Vagina (tissue), 2 donors: ENCODE results near the gene ARHGAP45. TPM values are rescaled to one million over a fixed set of nuclear protein-coding genes. Genes with fewer than 3 reads are reported as not detected.

ENCODE experiments used
- DNase-seq, 2 donors: peaks; one replicate each; pipeline ENCODE4 v3.0.0-alpha.2; 2017; ENCODE audit errors: extremely low spot score in 2 of 2
- H3K27ac ChIP-seq: fragments of 200-600 bp; sonication (generic); one replicate; pipeline ENCODE4 v1.5.1; 2019
- H3K27me3 ChIP-seq: fragments of 200-600 bp; sonication (generic); one replicate; pipeline ENCODE4 v1.5.1; 2019
- H3K36me3 ChIP-seq, 2 donors: fragments of 200-600 bp; sonication (generic); one replicate each; pipeline ENCODE4 v1.5.1; 2017 to 2019
- H3K4me1 ChIP-seq: fragments of 200-600 bp; sonication (generic); one replicate; pipeline ENCODE4 v1.5.1; 2019
- H3K4me3 ChIP-seq, 2 donors: fragments of 200-600 bp; sonication (generic); 1 replicate in 1 of 2; 2 replicates in 1 of 2; pipeline ENCODE4 v1.5.1; 2016 to 2019
- H3K9me3 ChIP-seq: fragments of 200-600 bp; sonication (generic); one replicate; pipeline ENCODE4 v1.5.1; 2019
- CTCF ChIP-seq, 3 experiments: fragments of 450-650 bp in 2 of 3; fragments of 200-600 bp in 1 of 3; sonication (generic) in 1 of 3; IDR thresholded peaks; one replicate each; pipeline ENCODE4 v1.5.1; 2017 to 2019; ENCODE audit warnings: antibody characterized with exemption in 3 of 3, mild to moderate bottlenecking in 2 of 3, moderate library complexity in 2 of 3
- POLR2A ChIP-seq, 2 donors: fragments of 450-650 bp; IDR thresholded peaks; one replicate each; pipeline ENCODE4 v1.6.1; 2017; ENCODE audit warnings: antibody characterized with exemption in 2 of 2, mild to moderate bottlenecking in 2 of 2, moderate library complexity in 2 of 2
- POLR2AphosphoS5 ChIP-seq, 2 donors: sonication (generic); formaldehyde crosslinking; IDR thresholded peaks; one replicate each; pipeline ENCODE4 v1.9.0; 2017; ENCODE audit warnings: antibody characterized with exemption in 2 of 2, mild to moderate bottlenecking in 2 of 2, low read depth in 1 of 2; ENCODE audit not compliant: insufficient read depth in 1 of 2
- intact Hi-C: fragments of 100-400 bp; cut with DNase I; formaldehyde crosslinking; loops from one replicate; pipeline ENCODE4 v1.15.1; 2023
- total RNA-seq: library from RNA; depleted of rRNA; stranded (reverse); fragments of >200 nt; gene quantifications from one replicate; pipeline ENCODE4 v1.2.3, GENCODE V29; 2016

The ARHGAP45 gene
- total RNA-seq, 1 donor from 2014 or later: 36.8 TPM

- Histone ChIP-seq H3K27ac (no peak overlapping the region), H3K27me3 (no peaks in the 10 kb centered on the region), H3K4me1 (peaks cover 36% of the 10 kb centered on the region), H3K36me3 (no peaks in the 10 kb centered on the region), H3K4me3 (no peak overlapping the region), H3K9me3 (no peaks in the 10 kb centered on the region)
- no peak for DNase-seq
- TF ChIP-seq POLR2A (IDR thresholded peaks at IDR 0.05): no peak
- no peak for TF ChIP-seq POLR2AphosphoS5 (IDR thresholded peaks at IDR 0.05; ENCODE audit: insufficient read depth in 1 of 2, low read depth in 1 of 2)
- TF ChIP-seq CTCF (IDR thresholded peaks at IDR 0.05): no peak
- intact Hi-C loops: no loop called here
Observed at GRCh38 chr19:1073956-1074517, 7.1 kb downstream of the ARHGAP45 start.

- H3K36me3 ChIP-seq: peaks cover 0 to 3% of the 10 kb centered on the region in 2 donors
- TF ChIP-seq CTCF (IDR thresholded peaks at IDR 0.05) (no peak), POLR2AphosphoS5 (IDR thresholded peaks at IDR 0.05; ENCODE audit: insufficient read depth in 1 of 2, low read depth in 1 of 2) (no peak), POLR2A (IDR thresholded peaks at IDR 0.05) (no peak)
- H3K9me3 ChIP-seq: no peaks in the 10 kb centered on the region
- H3K4me1 ChIP-seq: peaks cover 30% of the 10 kb centered on the region
- H3K27me3 ChIP-seq: no peaks in the 10 kb centered on the region
- H3K4me3 ChIP-seq: no peak overlapping the region
- no peak overlapping the region for H3K27ac ChIP-seq
- no peak for DNase-seq
- intact Hi-C loops: no loop called here
Observed at GRCh38 chr19:1074544-1075283, 7.7 kb downstream of the ARHGAP45 start.

GRCh38 chr19:1076046-1076386 lies 9.0 kb downstream of the ARHGAP45 start:
- intact Hi-C loops: no loop called here
- TF ChIP-seq CTCF (IDR thresholded peaks at IDR 0.05): no peak
- TF ChIP-seq POLR2AphosphoS5 (IDR thresholded peaks at IDR 0.05; ENCODE audit: insufficient read depth in 1 of 2, low read depth in 1 of 2): no peak
- no peak for TF ChIP-seq POLR2A (IDR thresholded peaks at IDR 0.05)
- peaks cover 18% of the 10 kb centered on the region for H3K4me1 ChIP-seq
- no peaks in the 10 kb centered on the region for H3K27me3 ChIP-seq
- H3K9me3 ChIP-seq: no peaks in the 10 kb centered on the region
- peaks cover 0 to 4% of the 10 kb centered on the region in 2 donors for H3K36me3 ChIP-seq
- no peak for DNase-seq
- H3K4me3 ChIP-seq: no peak overlapping the region
- H3K27ac ChIP-seq: no peak overlapping the region

- Histone ChIP-seq H3K4me1 (peaks cover 20% of the 10 kb centered on the region), H3K27ac (no peak overlapping the region), H3K36me3 (peaks cover 0 to 4% of the 10 kb centered on the region in 2 donors), H3K4me3 (no peak overlapping the region), H3K27me3 (no peaks in the 10 kb centered on the region), H3K9me3 (no peaks in the 10 kb centered on the region)
- DNase-seq: no peak
- intact Hi-C loops: no loop called here
- peak in 1 of 2 donors; percentile 46 for TF ChIP-seq POLR2AphosphoS5 (IDR thresholded peaks at IDR 0.05; ENCODE audit: insufficient read depth in 1 of 2, low read depth in 1 of 2)
- no peak for TF ChIP-seq CTCF (IDR thresholded peaks at IDR 0.05)
Observed at GRCh38 chr19:1076951-1077350, 10.0 kb downstream of the ARHGAP45 start.

GRCh38 chr19:1079566-1080111 lies 12.7 kb downstream of the ARHGAP45 start:
- Histone ChIP-seq H3K36me3 (peaks cover 0 to 4% of the 10 kb centered on the region in 2 donors), H3K4me1 (peaks cover 29% of the 10 kb centered on the region), H3K9me3 (no peaks in the 10 kb centered on the region), H3K27ac (no peak overlapping the region), H3K4me3 (no peak overlapping the region), H3K27me3 (no peaks in the 10 kb centered on the region)
- intact Hi-C loops: no loop called here
- no peak for DNase-seq
- TF ChIP-seq POLR2A (IDR thresholded peaks at IDR 0.05) (no peak), POLR2AphosphoS5 (IDR thresholded peaks at IDR 0.05; ENCODE audit: insufficient read depth in 1 of 2, low read depth in 1 of 2) (no peak), CTCF (IDR thresholded peaks at IDR 0.05) (no peak)
